SK-N-DZ (cell line): ENCODE measurements around the gene GPR148. TPM values are rescaled to one million over a fixed set of nuclear protein-coding genes. Genes with fewer than 3 reads are reported as not detected.
A peak's percentile ranks its signal among the peaks of the same experiment; 100 is the strongest.
"Not testable (repeated sequence)": the region's sequence is repeated elsewhere in the genome, so short reads cannot be mapped to it uniquely, and the experiment has no call there.

ENCODE experiments used
- DNase-seq: peaks from one replicate; pipeline ENCODE4 v3.0.0-alpha.2; 2015; ENCODE audit warnings: low spot score
- polyA plus RNA-seq, 2 experiments: library from polyadenylated mRNA; depleted of rRNA; stranded (reverse); fragments of >200 nt; gene quantifications; 2 replicates each; pipeline ENCODE4 v1.2.3, GENCODE V29; 2014

Gene GPR148
- not detected in 2 replicates for polyA plus RNA-seq (2014; cell fraction: cytosol; rRNA removed)
- polyA plus RNA-seq (2014; cell fraction: nucleus; rRNA removed): not detected in 2 replicates

- no peak for DNase-seq
Observed at GRCh38 chr2:130728549-130729316, at the start of gene GPR148. Gene GPR148, plus strand, starts transcription at chr2:130729070. Its CDS starts 82 bp downstream, at chr2:130729152.

GRCh38 chr2:130692041-130692770 is 36.7 kb upstream of the GPR148 start:
- not testable (repeated sequence) for DNase-seq

- peak; percentile 41 for DNase-seq
Observed at GRCh38 chr2:130693474-130693873, 35.4 kb upstream of the GPR148 start.

GRCh38 chr2:130703250-130703649 is 25.6 kb upstream of the GPR148 start:
- not testable (repeated sequence) for DNase-seq

GRCh38 chr2:130714795-130715194 is 14.1 kb upstream of the GPR148 start:
- DNase-seq: not testable (repeated sequence)

- DNase-seq: no peak
Observed at GRCh38 chr2:130720036-130720435, 8.8 kb upstream of the GPR148 start.

- no peak for DNase-seq
Observed at GRCh38 chr2:130720528-130720927, 8.3 kb upstream of the GPR148 start.

GRCh38 chr2:130724455-130724854 is 4.4 kb upstream of the GPR148 start:
- DNase-seq: no peak

- DNase-seq: no peak
Observed at GRCh38 chr2:130726614-130727180, 2.2 kb upstream of the GPR148 start.

- peak; percentile 91 for DNase-seq
Observed at GRCh38 chr2:130727286-130727924, 1.5 kb upstream of the GPR148 start.

GRCh38 chr2:130728007-130728454 is 839 bp upstream of the GPR148 start:
- DNase-seq: no peak

- no peak for DNase-seq
Observed at GRCh38 chr2:130729322-130730299, 741 bp downstream of the GPR148 start.

GRCh38 chr2:130732257-130732656 is 3.4 kb downstream of the GPR148 start:
- not testable (repeated sequence) for DNase-seq

- no peak for DNase-seq
Observed at GRCh38 chr2:130735200-130735599, 6.3 kb downstream of the GPR148 start.

GRCh38 chr2:130736487-130736886 is 7.6 kb downstream of the GPR148 start:
- DNase-seq: no peak

- DNase-seq: no peak
Observed at GRCh38 chr2:130737592-130737991, 8.7 kb downstream of the GPR148 start.

- DNase-seq: no peak
Observed at GRCh38 chr2:130740671-130741070, 11.8 kb downstream of the GPR148 start.

- peak; percentile 23 for DNase-seq
Observed at GRCh38 chr2:130743278-130743677, 14.4 kb downstream of the GPR148 start.

GRCh38 chr2:130744287-130745117 is 15.6 kb downstream of the GPR148 start:
- DNase-seq: peak; percentile 99

- no peak for DNase-seq
Observed at GRCh38 chr2:130749078-130749477, 20.2 kb downstream of the GPR148 start.
